Psoas muscle (tissue), 8 donors: ENCODE measurements around the gene PCSK4. TPM values are rescaled to one million over a fixed set of nuclear protein-coding genes. Genes with fewer than 3 reads are reported as not detected.

ENCODE experiments used
- ATAC-seq, 4 donors: fragments of 200-7000 bp; cut with Tn5 transposase; one replicate each; pipeline ENCODE4 v1.9.1; 2020; ENCODE audit warnings: moderate library complexity in 3 of 4, mild to moderate bottlenecking in 2 of 4
- DNase-seq, 2 donors: peaks; one replicate each; pipeline ENCODE4 v3.0.0-alpha.2; 2020
- H3K27ac ChIP-seq: fragments of 200-600 bp; one replicate; pipeline ENCODE4 v1.8.0; 2022
- H3K27me3 ChIP-seq, 3 donors: fragments of 200-600 bp in 1 of 3; one replicate each; pipeline versions ENCODE4 v1.6.1 to v1.8.0; 2013 to 2022; ENCODE audit warnings: low read length in 2 of 3, mild to moderate bottlenecking in 2 of 3, moderate library complexity in 1 of 3; ENCODE audit not compliant: insufficient read depth in 3 of 3
- H3K36me3 ChIP-seq, 2 donors: fragments of 200-600 bp in 1 of 2; one replicate each; pipeline versions ENCODE4 v1.6.1 to v1.8.0; 2013 to 2022; ENCODE audit warnings: low read depth in 1 of 2, mild to moderate bottlenecking in 1 of 2, moderate library complexity in 1 of 2; ENCODE audit not compliant: insufficient read depth in 1 of 2
- H3K4me1 ChIP-seq: fragments of 200-600 bp; one replicate; pipeline ENCODE4 v1.8.0; 2022
- H3K4me3 ChIP-seq: fragments of 200-600 bp; one replicate; pipeline ENCODE4 v1.8.0; 2022; ENCODE audit warnings: mild to moderate bottlenecking
- H3K9me3 ChIP-seq: fragments of 200-600 bp; one replicate; pipeline ENCODE4 v1.8.0; 2022
- CTCF ChIP-seq: fragments of 200-600 bp; IDR thresholded peaks from one replicate; pipeline ENCODE4 v1.8.0; 2022; ENCODE audit warnings: antibody characterized with exemption
- WGBS, 3 donors: extraction: QIAGEN DNeasy Blood & Tissue Kit; methylation state at CpG; one replicate each; pipeline versions ENCODE4 v1.1.6 to v1.1.7; 2013; 5-methylcytosine and 5-hydroxymethylcytosine counted together
- intact Hi-C, 2 donors: fragments of 100-400 bp; cut with DNase I; formaldehyde crosslinking; loops; one replicate each; pipeline versions ENCODE4 v1.11.0 to v1.14.2; 2022
- polyA plus RNA-seq, 3 donors: library from polyadenylated mRNA; stranded (reverse); fragments of 200-250 nt; gene quantifications; one replicate each; pipeline ENCODE4 v1.2.3, GENCODE V29; 2013
- total RNA-seq, 4 donors: library from RNA; stranded (reverse); fragmentation: NEBNext Ultra II Directional in 2 of 4; extraction: Animal tissue kit (Norgen Biotek cat#: 25700) in 2 of 4; gene quantifications; one replicate each; pipeline versions ENCODE4 v1.2.1 to v1.2.4, GENCODE V29; 2021 to 2023
- donor health status: healthy with polysubstance abuse.
- donor health status: DM: no; HTN: no; CAD: no; lungs with moderate emphysema.
- donor health status: Bipolar disorder and iron deficiency.
- donor health status: healthy.
- donor health status: DM: yes; HTN: yes; CAD: no.
- donor health status: DM: no; HTN: no; CAD: no.
- donor health status: DM: no; HTN: no; CAD: no.
- donor health status: DM: yes; HTN: yes; CAD: no.

PCSK4 gene
- total and polyA plus RNA-seq, 7 donors = 0.57 to 1.5 (median 0.89) TPM

GRCh38 chr19:1496714-1497577, 6.8 kb upstream of the PCSK4 start:
- H3K4me1 ChIP-seq = no peaks in the 10 kb centered on the region
- no peaks in the 10 kb centered on the region for H3K36me3 ChIP-seq
- DNase-seq (no peak), ATAC-seq (no peak)
- no peaks in the 10 kb centered on the region for H3K9me3 ChIP-seq
- intact Hi-C loops = no loop called here
- 59 to 60% (median 60%) methylated on average over 39 of the region's 39 CpGs for WGBS, 3 donors
- no peak overlapping the region for H3K4me3 ChIP-seq
- TF ChIP-seq CTCF = no peak
- no peak overlapping the region for H3K27ac ChIP-seq
- H3K27me3 ChIP-seq = peaks cover 0 to 20% (median 7%) of the 10 kb centered on the region in 3 donors

- ATAC-seq (no peak), DNase-seq (no peak)
- no peaks in the 10 kb centered on the region for H3K9me3 ChIP-seq
- H3K27ac ChIP-seq = no peak overlapping the region
- no peaks in the 10 kb centered on the region for H3K36me3 ChIP-seq
- peaks cover 7% of the 10 kb centered on the region for H3K4me1 ChIP-seq
- TF ChIP-seq CTCF = no peak
- 74 to 76% (median 74%) methylated on average over 38 to 40 of the region's 40 CpGs for WGBS, 3 donors
- H3K27me3 ChIP-seq = peaks cover 0 to 17% (median 5%) of the 10 kb centered on the region in 3 donors
- H3K4me3 ChIP-seq = no peak overlapping the region
- intact Hi-C loops = no loop called here
Observed at GRCh38 chr19:1495799-1496713, 5.9 kb upstream of the PCSK4 start.

GRCh38 chr19:1495051-1495798, 5.1 kb upstream of the PCSK4 start:
- Histone ChIP-seq H3K4me3 (no peak overlapping the region), H3K36me3 (no peaks in the 10 kb centered on the region), H3K4me1 (peaks cover 7% of the 10 kb centered on the region), H3K27me3 (peaks cover 0 to 17% (median 5%) of the 10 kb centered on the region in 3 donors), H3K27ac (no peak overlapping the region), H3K9me3 (no peaks in the 10 kb centered on the region)
- no peak for DNase-seq
- no peak for ATAC-seq
- TF ChIP-seq CTCF = no peak
- WGBS, 3 donors = 78 to 85% (median 81%) methylated on average over 36 to 37 of the region's 37 CpGs
- intact Hi-C loops = no loop called here

- Histone ChIP-seq H3K4me3 (no peak overlapping the region), H3K4me1 (peaks cover 7% of the 10 kb centered on the region), H3K9me3 (no peaks in the 10 kb centered on the region), H3K36me3 (no peaks in the 10 kb centered on the region), H3K27me3 (peaks cover 0 to 17% (median 5%) of the 10 kb centered on the region in 3 donors), H3K27ac (no peak overlapping the region)
- no peak for TF ChIP-seq CTCF
- DNase-seq (no peak), ATAC-seq (no peak)
- intact Hi-C loops = no loop called here
- WGBS, 3 donors = 50 to 60% (median 52%) methylated on average over 15 of the region's 15 CpGs
Observed at GRCh38 chr19:1494115-1494815, 4.1 kb upstream of the PCSK4 start.
